GM23338 (cell line): ENCODE measurements around the gene KCNK4. TPM values are rescaled to one million over a fixed set of nuclear protein-coding genes. Genes with fewer than 3 reads are reported as not detected.

Source experiments
- ATAC-seq: fragments of 200-7000 bp; cut with Tn5 transposase; 3 replicates; pipeline ENCODE4 v1.9.1; 2020
- DNase-seq: peaks from one replicate; pipeline ENCODE4 v3.0.0-alpha.2; 2015; ENCODE audit warnings: low spot score
- H2AFZ ChIP-seq: fragments of 200-600 bp; sonication (generic); 2 replicates; pipeline ENCODE4 v1.8.0; 2016; ENCODE audit warnings: antibody characterized with exemption, mild to moderate bottlenecking, moderate library complexity
- H3F3A ChIP-seq: fragments of 200-600 bp; sonication (generic); replicated peaks from 2 replicates; pipeline ENCODE4 v1.8.0; 2017; ENCODE audit warnings: antibody characterized with exemption, mixed run types, low read depth
- H3K27ac ChIP-seq: fragments of 200-600 bp; sonication (generic); 2 replicates; pipeline ENCODE4 v1.6.1; 2016; ENCODE audit warnings: low read depth
- H3K27me3 ChIP-seq: fragments of 200-600 bp; sonication (generic); 2 replicates; pipeline ENCODE4 v1.8.0; 2016; ENCODE audit warnings: mild to moderate bottlenecking, mixed run types, moderate library complexity; ENCODE audit not compliant: insufficient read depth
- H3K36me3 ChIP-seq: fragments of 200-600 bp; sonication (generic); 2 replicates; pipeline ENCODE4 v1.8.0; 2016; ENCODE audit warnings: mild to moderate bottlenecking; ENCODE audit not compliant: insufficient read depth
- H3K4me1 ChIP-seq: fragments of 200-600 bp; sonication (generic); 2 replicates; pipeline ENCODE4 v1.8.0; 2016; ENCODE audit warnings: mild to moderate bottlenecking, moderate library complexity; ENCODE audit not compliant: insufficient read depth
- H3K4me2 ChIP-seq: fragments of 200-600 bp; sonication (generic); 2 replicates; pipeline ENCODE4 v1.7.1; 2017; ENCODE audit warnings: mixed run types
- H3K4me3 ChIP-seq: fragments of 200-600 bp; sonication (generic); 2 replicates; pipeline ENCODE4 v1.6.1; 2016; ENCODE audit warnings: mixed run types
- H3K79me2 ChIP-seq: fragments of 200-600 bp; sonication (generic); replicated peaks from 2 replicates; pipeline ENCODE4 v1.8.0; 2017; ENCODE audit warnings: mild to moderate bottlenecking; ENCODE audit not compliant: insufficient read depth
- H3K9me2 ChIP-seq: fragments of 200-600 bp; sonication (generic); 2 replicates; pipeline ENCODE4 v1.8.0; 2017; ENCODE audit not compliant: insufficient read depth
- H4K20me1 ChIP-seq: fragments of 200-600 bp; sonication (generic); replicated peaks from 2 replicates; pipeline ENCODE4 v1.8.0; 2017; ENCODE audit warnings: mild to moderate bottlenecking; ENCODE audit not compliant: insufficient read depth
- H3K27ac Mint-ChIP-seq: 2 replicates; pipeline ENCODE4 v1.8.0; 2020; ENCODE audit warnings: inconsistent platforms, mild to moderate bottlenecking, moderate library complexity, mixed read lengths
- H3K27me3 Mint-ChIP-seq: 3 replicates; pipeline ENCODE4 v1.8.0; 2022; ENCODE audit warnings: low read depth, mild to moderate bottlenecking, moderate library complexity, mixed read lengths, inconsistent platforms; ENCODE audit not compliant: insufficient read depth, poor library complexity
- H3K36me3 Mint-ChIP-seq: 3 replicates; pipeline ENCODE4 v1.8.0; 2021; ENCODE audit warnings: low read depth, mild to moderate bottlenecking, inconsistent platforms, moderate library complexity, mixed read lengths
- H3K4me1 Mint-ChIP-seq: 3 replicates; pipeline ENCODE4 v1.8.0; 2020; ENCODE audit warnings: mild to moderate bottlenecking, inconsistent platforms, mixed read lengths
- H3K4me3 Mint-ChIP-seq: 3 replicates; pipeline ENCODE4 v1.8.0; 2021; ENCODE audit warnings: moderate library complexity, mild to moderate bottlenecking, inconsistent platforms, mixed read lengths
- H3K9me3 Mint-ChIP-seq: 3 replicates; pipeline ENCODE4 v1.8.0; 2020; ENCODE audit warnings: moderate library complexity, mild to moderate bottlenecking, inconsistent platforms, mixed read lengths
- CREB1 ChIP-seq: fragments of 250-450 bp; sonication (Bioruptor Pico); IDR thresholded peaks from 2 replicates; pipeline ENCODE4 v1.5.0; 2020; ENCODE audit warnings: low read depth, mild to moderate bottlenecking, moderate library complexity
- CTCF ChIP-seq, 2 experiments: fragments of 200-600 bp in 1 of 2; sonication (generic) in 1 of 2; conservative IDR thresholded peaks; 2 replicates each; pipeline versions ENCODE4 v1.5.1 to v1.6.1; 2016 to 2017; ENCODE audit warnings: antibody characterized with exemption in 2 of 2, low read depth in 2 of 2, mild to moderate bottlenecking in 2 of 2, moderate library complexity in 1 of 2
- ETS1 ChIP-seq: IDR thresholded peaks from 2 replicates; pipeline ENCODE4 v1.6.1; 2016; ENCODE audit warnings: antibody characterized with exemption
- EZH2 ChIP-seq: fragments of 200-600 bp; sonication (generic); IDR thresholded peaks from one replicate; pipeline ENCODE4 v1.8.0; 2017; ENCODE audit warnings: antibody characterized with exemption, mild to moderate bottlenecking, low read depth; ENCODE audit not compliant: unreplicated experiment
- EZH2phosphoT487 ChIP-seq: fragments of 200-600 bp; sonication (generic); IDR thresholded peaks from one replicate; pipeline ENCODE4 v1.8.1; 2018; ENCODE audit warnings: antibody characterized with exemption; ENCODE audit not compliant: unreplicated experiment
- JUNB ChIP-seq: IDR thresholded peaks from one replicate; pipeline ENCODE4 v1.6.1; 2016; ENCODE audit warnings: antibody characterized with exemption; ENCODE audit not compliant: unreplicated experiment
- NANOG ChIP-seq: IDR thresholded peaks from 2 replicates; pipeline ENCODE4 v1.6.1; 2016; ENCODE audit warnings: antibody characterized with exemption, borderline replicate concordance
- POLR2AphosphoS5 ChIP-seq: IDR thresholded peaks from 2 replicates; pipeline ENCODE4 v1.6.1; 2016; ENCODE audit warnings: antibody characterized with exemption, low read depth
- REST ChIP-seq: IDR thresholded peaks from one replicate; pipeline ENCODE4 v1.6.1; 2018; ENCODE audit warnings: antibody characterized with exemption; ENCODE audit not compliant: unreplicated experiment
- STAT1 ChIP-seq: IDR thresholded peaks from one replicate; pipeline ENCODE4 v1.6.1; 2016; ENCODE audit warnings: antibody characterized with exemption; ENCODE audit not compliant: unreplicated experiment
- ZNF114 ChIP-seq: fragments of 250-450 bp; sonication (Bioruptor Pico); IDR thresholded peaks from 2 replicates; pipeline ENCODE4 v1.5.0; 2020; ENCODE audit warnings: mild to moderate bottlenecking, moderate library complexity
- ZNF331 ChIP-seq: fragments of 250-450 bp; sonication (Bioruptor Pico); IDR thresholded peaks from 2 replicates; pipeline ENCODE4 v1.5.0; 2020; ENCODE audit warnings: low read depth, mild to moderate bottlenecking, moderate library complexity
- polyA plus RNA-seq: library from polyadenylated mRNA; unstranded; fragments of >200 nt; fragmentation: Nextera tagmentation; extraction: Ambion mirVana; gene quantifications from 2 replicates; pipeline ENCODE4 v1.2.1, GENCODE V29; 2016
- total RNA-seq: library from RNA; depleted of rRNA; stranded (reverse); fragments of >200 nt; shearing (Covaris generic); gene quantifications from 2 replicates; pipeline ENCODE4 v1.2.3, GENCODE V29; 2014

The KCNK4 gene
- total and polyA plus RNA-seq, 2 experiments from 2014 or later = 1.0 TPM; not detected in 1

DNA sequence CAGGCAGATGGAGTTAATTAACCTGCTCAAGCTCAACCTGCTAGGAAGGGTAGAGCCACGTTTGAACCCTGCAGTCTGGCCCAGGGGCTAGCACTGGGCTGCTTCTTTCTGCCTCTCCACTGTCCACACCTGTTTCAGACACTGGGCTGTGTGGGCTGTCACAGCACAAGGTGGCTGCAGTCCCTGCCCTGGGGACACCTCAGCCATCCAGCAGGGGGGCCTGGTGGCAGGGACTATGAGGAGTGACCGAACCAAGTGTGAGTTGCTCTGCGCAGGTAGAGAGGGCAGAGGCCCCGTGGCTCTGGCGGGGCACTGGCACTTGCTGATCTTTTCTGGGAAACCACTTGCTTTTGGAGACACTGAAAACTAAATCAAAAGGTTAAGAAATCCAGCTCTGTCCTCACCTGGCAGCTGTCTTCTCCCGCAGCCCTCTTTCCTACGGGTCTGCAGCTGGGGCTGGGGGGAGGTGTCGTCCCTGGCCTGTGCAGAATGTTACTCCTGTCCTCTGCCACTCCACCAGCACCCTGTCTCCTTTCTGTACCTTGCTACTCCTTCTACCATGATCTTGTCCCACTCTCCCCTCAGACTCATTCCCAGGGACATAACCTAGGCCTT is 12.4 kb upstream of the KCNK4 start:
- no peak for DNase-seq
- peaks cover 10% of the 10 kb centered on the region for H3K36me3 Mint-ChIP-seq
- TF ChIP-seq ZNF114 (CRISPR knock-in tag) (no peak), STAT1 (no peak), NANOG (no peak), REST (no peak), CTCF (conservative IDR thresholded peaks at IDR 0.05; ENCODE audit: low read depth in 2 of 2) (no peak), CREB1 (CRISPR knock-in tag) (no peak), POLR2AphosphoS5 (no peak), EZH2phosphoT487 (no peak), ZNF331 (no peak), JUNB (no peak), EZH2 (no peak), ETS1 (no peak)
- ATAC-seq = no peak
- no peaks in the 10 kb centered on the region for H3K79me2 ChIP-seq
- peaks cover 7% of the 10 kb centered on the region for H3K27me3 Mint-ChIP-seq
- H3K9me2 ChIP-seq = no peaks in the 10 kb centered on the region
- H2AFZ ChIP-seq = no peak overlapping the region
- H3K27ac Mint-ChIP-seq = no peak overlapping the region
- H3K4me1 Mint-ChIP-seq = peaks cover 4% of the 10 kb centered on the region; the same call in 2 of the 3 replicates
- no peaks in the 10 kb centered on the region for H3K9me3 Mint-ChIP-seq
- H3K27me3 ChIP-seq = no peaks in the 10 kb centered on the region
- H3K4me1 ChIP-seq = peaks cover 1% of the 10 kb centered on the region
- no peak overlapping the region for H3K4me3 ChIP-seq
- H3K4me2 ChIP-seq = no peak overlapping the region
- no peaks in the 10 kb centered on the region for H3F3A ChIP-seq
- no peak overlapping the region for H3K27ac ChIP-seq
- H3K36me3 ChIP-seq = no peaks in the 10 kb centered on the region
- H3K4me3 Mint-ChIP-seq = no peak overlapping the region
- no peaks in the 10 kb centered on the region; the same call in 1 of the 2 replicates for H4K20me1 ChIP-seq
